Measurements from ENCODE around the gene ZNF90.

DNA sequence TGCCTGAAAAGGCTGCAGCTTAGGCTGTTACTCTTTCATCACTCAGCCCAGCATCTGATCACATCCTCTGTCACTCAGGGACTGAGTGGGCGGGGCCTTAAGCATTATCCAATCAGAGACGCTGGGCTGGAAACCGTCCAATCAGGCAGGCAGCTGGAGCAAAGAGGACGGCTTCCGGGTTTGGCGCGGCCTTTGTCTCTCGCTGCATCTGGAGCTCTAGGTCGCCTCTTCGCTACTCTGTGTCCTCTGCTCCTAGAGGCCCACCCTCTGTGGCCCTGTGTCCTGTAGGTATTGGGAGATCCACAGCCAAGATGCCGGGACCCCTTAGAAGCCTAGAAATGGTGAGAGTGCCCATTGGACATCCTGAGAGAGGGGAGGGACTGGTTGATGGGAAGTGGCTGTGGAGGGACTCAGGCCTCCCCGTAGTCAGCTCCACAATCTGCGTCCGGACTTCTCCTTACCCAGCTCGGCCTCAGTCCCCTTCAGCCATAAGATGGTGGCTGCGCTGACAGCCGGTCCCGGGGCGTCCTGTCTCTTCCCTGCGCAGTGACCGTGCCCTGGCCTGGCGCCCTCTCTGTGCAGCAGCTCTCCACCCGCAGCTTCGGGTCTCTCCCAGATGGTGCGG, 89.3 kb downstream of the ZNF90 start, which contains the start of gene ZNF486:
- TF ChIP-seq, protein P1, sequence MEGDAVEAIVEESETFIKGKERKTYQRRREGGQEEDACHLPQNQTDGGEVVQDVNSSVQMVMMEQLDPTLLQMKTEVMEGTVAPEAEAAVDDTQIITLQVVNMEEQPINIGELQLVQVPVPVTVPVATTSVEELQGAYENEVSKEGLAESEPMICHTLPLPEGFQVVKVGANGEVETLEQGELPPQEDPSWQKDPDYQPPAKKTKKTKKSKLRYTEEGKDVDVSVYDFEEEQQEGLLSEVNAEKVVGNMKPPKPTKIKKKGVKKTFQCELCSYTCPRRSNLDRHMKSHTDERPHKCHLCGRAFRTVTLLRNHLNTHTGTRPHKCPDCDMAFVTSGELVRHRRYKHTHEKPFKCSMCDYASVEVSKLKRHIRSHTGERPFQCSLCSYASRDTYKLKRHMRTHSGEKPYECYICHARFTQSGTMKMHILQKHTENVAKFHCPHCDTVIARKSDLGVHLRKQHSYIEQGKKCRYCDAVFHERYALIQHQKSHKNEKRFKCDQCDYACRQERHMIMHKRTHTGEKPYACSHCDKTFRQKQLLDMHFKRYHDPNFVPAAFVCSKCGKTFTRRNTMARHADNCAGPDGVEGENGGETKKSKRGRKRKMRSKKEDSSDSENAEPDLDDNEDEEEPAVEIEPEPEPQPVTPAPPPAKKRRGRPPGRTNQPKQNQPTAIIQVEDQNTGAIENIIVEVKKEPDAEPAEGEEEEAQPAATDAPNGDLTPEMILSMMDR (IDR thresholded peaks at IDR 0.05), result no peak
- TF ChIP-seq EZH2 (IDR thresholded peaks at IDR 0.05; ENCODE audit: borderline replicate concordance, insufficient read depth, low read depth, low read length, poor library complexity, severe bottlenecking), result no peak

Data from B cell (primary cell).